ENCODE results near the gene SCAMP5. TPM values are rescaled to one million over a fixed set of nuclear protein-coding genes. Genes with fewer than 3 reads are reported as not detected.

The SCAMP5 gene
- polyA plus RNA-seq, 1 donor: 47.9 TPM

DNA sequence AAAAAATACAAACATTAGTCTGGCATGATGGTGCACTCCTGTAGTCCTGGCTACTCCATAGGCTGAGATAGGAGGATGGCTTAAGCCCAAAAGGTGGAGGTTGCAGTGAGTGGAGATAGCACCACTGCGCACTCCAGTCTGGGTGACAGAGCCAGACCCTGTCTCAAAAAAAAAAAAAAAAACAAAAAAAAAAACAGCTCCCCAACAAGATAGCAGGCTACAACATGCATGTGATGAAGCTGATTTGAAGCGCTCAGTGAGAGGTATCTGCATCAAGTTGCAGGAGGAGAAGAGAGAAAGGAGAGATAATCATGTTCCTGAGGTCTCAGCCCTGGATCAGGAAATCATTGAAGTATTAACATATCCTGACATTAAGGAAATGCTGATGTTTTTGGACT lies 27.4 kb downstream of the SCAMP5 start:
- DNase-seq: no peak

DNA sequence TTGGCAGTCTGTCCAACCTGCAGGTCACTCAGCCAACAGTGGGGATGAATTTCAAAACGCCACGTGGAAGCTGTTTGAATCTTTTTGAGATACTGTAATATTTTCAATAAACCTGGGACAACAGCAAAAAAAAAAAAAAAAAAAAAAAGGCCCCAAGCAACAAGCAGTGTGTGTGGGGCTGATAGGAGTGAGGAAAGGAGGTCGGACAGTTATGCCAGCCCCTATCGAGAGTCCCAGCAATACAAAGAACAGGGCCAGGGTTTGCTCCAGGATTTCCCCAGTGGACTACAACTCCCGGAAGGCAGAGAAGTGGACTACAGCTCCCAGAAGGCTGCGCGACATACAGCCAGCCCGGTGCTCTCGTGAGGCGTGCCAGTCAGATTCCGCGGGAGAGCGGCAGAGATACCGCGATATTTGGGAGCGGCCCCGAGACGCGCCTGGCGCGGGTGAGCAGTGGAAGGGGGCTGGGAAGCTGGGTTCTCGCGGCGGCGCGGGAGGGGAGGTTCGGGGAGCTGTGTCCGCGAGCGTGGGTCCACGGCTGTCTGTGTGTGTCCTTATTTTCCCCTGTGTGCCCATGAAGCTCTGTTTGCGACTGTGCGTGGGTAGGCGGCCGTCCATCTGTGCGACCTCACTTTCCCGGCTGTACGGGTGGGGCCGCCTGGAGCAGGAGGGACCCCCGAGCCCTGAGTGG lies 28.0 kb downstream of the SCAMP5 start, which contains the start of gene PPCDC:
Gene PPCDC (plus strand): TSS at position 410 of the 691 bp plus-strand sequence. CDS start 4,729 bp downstream, outside the sequence.
- peak; percentile 94 for DNase-seq

DNA sequence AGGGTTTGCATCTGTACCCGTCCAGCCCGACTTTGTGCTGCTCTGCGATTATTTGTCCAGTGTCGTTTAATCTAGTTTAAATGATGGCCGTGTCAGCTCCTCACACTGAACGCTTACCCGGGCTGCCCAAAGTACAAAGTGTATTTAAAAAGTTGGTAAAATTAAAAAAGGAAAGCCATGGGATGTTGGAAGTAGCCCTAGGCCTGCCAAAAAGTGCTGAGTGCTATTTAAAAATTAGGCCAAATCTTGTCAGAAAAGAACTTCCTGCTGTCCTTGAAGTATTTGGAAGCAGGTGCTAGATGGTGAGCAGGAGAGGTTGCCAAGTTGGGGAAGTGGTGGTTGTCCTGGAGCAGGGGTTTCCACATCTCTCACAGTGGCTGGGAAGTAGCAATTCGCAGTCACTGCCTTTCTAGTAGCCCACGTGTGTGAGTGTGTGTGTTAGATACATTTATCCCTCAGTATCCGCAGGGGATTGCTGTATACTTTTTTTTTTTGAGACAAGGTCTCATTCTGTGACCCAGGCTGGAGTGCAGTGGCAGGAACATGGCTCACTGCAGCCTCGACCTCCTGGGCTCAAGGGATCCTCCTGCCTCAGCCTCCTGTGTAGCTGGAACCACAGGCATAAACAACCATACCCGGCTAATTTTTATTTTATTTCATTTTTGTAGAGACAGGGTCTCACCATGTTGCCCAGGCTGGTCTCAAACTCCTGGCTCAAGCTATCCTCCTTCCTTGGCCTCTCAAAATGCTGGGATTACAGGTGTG lies 28.7 kb downstream of the SCAMP5 start:
- DNase-seq: no peak

DNA sequence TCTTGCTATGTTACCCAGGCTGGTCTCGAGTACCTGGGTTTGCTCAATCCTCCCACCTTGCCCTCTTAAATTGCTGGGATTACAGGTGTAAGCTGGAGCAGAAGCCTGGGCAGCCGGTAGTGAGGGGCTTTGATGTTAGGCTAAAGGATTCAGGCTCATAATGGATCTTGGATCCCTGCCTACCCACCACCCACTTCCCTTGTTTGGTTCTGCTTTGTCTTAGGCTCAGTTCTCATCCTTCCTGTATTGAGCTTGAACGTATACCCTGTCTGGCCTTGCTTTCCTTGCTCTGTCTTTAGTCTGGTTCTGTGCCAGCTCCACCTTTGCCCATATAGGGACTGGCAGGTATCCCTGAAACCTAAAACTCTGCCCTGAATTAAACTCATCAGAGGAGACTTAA lies 29.7 kb downstream of the SCAMP5 start:
- DNase-seq: no peak

DNA sequence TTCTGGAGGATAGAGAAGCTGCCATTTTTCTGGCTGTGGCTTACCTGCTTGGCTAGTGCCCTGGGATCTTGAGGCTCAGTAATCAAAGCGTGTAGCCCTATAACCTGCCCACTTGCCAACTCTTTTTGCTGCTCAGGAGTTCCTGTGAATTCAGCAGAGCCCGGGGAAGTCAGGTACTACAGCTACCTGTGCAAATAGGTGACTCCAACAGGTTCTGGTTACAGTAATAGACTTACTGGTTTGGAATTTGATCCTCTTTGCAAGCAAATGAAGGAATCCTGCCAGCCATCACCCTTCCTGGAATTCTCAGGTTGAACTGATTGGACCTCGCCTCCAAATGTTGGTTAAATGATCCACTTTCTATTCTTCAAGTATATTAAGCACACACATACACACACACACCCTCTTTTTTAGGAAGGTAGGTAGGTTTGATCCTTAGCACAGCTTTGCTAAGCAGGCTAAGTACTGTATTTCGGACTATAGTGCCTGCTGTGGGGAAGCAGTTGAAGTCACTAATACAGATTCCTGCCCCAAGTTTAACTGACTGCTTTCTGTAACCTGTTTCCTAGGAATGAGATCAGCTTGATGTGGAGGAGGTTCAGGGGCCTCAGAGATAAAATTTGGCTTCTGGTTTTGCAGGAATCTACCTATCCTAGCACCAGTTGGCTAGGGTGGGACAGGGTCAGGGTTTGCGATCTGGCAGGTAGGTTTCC lies 30.3 kb downstream of the SCAMP5 start:
- DNase-seq: no peak

DNA sequence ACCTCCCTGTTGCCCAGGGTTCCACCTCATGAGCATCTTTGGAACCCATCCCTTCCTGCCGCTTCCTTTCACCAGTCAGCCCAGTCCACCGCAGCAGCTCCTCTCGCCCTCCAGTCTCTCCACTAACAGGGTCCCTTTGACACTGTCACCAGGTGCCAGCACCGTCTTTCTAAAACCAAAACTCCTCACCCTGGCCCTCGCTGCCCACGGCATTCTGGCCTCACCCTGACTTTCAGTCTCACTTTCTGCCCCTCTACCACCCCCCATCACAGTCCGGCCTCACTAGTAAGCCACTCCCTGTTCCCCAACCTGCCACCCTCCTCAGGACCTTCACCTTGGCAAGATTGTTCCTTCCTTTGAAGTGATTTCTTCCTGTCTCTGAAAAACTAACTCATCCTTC lies 32.2 kb downstream of the SCAMP5 start:
- DNase-seq: no peak

DNA sequence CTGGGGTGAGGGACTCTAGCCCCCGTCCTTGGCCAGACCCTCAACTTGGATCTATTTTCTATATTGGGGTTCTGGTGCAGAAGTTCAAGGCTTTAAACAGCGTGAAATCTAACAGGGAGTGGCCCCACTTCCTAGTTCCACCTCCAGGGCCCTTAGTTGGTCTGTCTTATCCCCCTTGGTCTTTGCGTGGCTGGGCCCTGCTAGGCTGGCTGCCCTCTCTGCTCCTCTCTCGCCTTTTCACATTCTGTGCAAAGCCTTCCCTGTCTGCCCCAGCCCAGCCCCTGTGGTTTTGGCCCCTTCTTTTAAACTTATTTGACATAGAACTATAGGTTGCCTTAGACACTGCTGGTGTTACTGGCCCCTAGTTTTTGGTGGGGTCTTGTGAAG lies 33.6 kb downstream of the SCAMP5 start:
- DNase-seq: no peak

DNA sequence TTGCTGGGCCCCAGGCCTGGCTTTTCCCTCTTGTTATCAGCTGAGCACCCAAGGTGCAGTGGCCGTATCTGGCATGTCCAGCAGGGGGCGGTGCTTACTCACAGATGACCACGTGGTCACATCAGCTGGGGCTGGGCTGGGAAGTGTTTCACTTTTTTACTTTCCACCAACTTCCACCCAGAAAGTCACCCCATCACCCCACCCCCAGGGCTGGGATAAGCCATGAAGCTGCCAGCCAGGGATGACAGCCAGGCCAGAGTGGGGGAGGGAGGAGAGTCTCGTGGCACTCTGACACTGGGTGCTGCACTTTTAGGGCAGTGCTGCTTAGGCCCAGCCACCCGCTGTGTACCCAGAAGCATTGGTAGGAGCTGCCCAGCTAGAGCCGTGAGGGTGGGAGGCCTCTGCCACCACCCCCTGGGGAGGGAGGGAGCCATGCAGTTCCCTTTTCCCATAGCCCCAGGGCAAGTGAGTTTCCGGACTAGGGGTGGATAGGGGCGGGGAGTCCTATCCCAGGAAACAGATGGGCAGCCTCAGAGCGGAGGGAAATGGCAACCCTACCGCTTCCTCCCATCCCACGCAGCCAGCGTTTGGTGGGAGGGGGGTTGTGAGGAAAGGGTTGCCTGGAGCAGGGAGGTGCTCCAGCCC lies 34.1 kb downstream of the SCAMP5 start:
- DNase-seq: peak; percentile 76

DNA sequence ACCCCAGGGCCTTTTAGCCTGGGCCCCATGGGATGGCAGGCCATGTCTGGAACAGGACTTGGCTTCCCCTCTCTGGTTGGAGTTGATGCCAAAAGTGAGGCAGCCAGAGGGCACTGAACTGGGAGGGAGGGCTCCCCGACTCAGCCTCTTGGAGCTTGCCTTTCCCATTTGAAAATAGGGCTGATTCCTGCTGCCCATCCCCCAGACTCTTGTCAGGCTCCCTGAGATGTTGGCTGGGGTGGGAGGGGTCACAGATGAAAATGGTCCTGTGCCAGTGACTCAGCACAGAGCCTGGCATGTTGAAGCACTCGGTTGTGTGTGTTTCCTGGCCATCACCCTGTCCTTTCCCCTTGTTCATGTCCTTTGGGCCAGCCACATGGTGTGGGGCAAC lies 34.7 kb downstream of the SCAMP5 start:
- no peak for DNase-seq

DNA sequence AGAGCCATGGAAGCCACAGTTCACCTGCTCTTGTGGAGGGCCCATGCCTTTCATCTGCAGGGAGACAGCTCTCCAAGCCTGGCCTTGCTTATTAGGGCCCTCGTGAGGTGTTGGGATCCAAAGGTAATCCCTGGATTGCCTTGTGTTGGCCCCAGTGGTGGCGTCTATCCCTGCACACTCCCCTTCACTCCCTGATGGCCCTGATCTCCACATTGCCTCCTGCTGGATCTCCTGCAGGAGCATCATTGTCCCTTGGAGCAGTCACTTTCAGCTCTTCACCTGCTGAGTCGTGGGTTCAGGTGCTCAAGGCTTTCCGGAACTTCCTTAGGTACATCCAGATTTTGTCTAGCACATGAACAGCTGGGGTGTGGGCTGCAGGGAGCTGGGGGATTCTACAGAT lies 35.1 kb downstream of the SCAMP5 start:
- DNase-seq: no peak

DNA sequence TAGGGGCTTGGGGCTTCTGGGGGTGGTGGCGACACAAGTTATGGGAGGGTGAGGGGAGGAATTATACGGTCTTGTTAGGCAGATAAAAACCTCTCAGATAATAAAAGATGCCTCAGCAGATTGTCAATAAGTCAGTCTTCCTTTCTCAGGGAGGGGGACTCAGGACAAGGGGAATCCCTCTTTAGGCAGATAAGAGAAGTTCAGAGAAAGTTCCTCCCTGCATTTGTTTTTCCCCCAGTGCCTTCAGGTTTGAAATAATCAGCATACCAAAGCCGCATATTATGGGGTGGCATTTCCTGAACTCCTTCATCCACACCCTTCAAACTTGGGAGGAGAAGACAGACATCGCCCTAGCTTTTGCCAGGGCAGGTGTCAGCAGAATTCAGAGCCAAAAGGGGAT lies 36.5 kb downstream of the SCAMP5 start:
- no peak for DNase-seq

DNA sequence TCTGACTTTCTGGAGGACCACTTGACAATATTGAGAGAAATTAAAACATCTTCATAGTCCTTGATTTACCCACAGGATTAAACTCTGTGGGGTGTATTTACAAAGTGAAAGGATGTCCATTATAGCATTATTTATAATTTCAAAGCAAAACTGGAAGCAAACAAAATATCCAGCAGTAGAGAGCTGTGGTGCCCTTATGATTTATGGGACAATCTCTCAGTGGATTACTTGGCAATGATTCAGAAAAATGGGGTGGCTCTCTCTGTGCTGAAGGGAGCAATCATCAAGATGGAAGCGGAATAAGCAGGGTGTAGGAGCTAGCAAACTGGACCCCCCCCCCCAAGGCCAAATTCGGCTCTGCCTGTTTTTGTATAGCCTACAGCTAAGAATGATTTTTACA lies 37.0 kb downstream of the SCAMP5 start:
- DNase-seq: no peak

DNA sequence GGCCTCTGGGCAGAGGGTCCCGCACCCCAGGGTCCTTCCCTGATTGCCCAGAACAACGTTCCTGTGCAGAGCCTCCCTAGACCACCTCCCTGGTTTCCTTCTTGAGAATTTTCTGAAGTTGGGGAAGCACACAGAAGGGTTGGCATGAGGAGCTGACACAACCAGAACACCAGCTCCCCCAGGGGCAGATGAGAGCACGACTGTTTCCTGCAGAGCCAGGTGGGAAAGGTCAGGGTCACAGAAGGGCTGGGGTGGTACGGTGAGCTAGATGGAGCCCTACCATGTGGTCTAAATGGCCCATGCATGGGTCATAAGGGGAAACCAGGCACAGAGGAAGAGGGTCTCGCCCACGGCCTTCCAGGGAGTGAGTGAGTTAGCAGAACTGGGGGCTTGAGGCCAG lies 38.4 kb downstream of the SCAMP5 start:
- DNase-seq: no peak

DNA sequence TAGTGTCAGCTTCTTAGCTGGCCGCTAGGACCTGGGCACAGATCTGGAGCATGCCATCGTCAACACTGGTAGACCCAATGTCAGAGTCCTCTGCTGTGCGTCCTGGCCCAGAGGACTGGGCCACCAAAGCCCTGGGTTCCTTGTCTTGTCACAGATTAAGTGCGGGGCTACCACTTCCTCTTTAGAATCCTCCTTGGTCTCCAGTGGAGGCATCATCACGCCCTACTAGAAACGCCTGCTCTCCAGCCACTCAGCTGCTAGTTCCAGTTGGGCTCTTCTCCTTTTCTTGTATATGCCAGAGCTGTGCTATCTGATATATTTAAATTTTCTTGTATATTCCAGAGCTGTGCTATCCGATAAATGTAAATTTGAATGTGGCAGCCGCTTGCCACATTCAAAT lies 39.3 kb downstream of the SCAMP5 start:
- no peak for DNase-seq

DNA sequence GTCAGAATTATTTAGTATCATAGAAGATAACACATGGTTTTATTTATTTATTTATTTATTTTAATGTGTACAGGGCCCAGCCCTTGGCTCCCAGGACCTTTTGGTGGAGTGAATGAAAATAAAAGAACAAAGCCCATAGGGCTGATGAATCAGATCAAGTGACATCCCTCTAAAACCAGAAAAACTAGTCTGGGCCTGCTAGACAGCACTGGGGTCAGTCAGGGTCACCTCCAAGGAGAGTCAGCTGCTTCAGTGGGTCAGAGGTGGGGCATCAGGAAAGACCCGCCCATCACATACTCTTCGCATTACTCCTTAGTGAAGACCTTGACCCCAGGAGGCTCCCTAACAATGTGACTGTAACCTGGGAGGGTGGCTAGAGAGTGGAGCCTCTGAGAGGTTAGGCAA lies 40.9 kb downstream of the SCAMP5 start:
- no peak for DNase-seq

DNA sequence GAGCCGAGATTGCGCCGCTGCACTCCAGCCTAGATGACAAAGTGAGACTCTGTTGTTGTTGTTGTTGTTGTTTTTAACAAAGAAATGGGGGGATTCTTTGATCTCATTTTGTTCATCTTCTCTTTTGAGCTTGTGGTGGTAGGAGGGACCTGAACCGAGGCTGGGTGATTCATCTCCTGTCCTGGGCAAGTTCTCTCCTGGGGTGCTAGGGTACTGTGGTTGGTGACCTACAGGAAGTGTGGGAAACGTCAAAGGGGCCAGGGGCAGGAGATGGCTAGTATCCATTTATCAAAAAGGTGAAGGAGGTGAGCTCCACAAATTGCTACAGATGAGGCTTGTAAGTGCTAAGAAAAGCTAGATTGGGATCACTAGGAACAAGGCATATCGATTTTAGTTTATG lies 42.3 kb downstream of the SCAMP5 start:
- DNase-seq: no peak

DNA sequence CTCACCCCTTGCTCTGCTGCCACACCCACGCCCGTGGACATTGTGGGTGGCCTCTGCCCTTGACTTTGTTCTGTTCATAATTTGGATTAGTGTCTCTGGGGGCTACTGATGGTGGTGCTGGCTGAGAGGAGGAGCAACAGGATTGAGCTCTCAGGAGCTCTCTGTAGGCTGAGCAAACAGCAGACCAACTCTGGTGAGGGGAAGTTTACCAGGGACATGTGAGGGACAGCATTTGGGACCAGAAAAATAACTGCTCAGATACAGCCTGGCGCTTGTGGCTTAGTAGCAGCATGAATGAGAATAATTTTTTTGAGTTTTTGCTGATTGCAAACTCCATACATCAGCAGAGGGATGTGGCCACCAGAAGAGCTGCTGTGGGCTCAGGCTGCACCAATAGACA lies 42.9 kb downstream of the SCAMP5 start:
- no peak for DNase-seq

DNA sequence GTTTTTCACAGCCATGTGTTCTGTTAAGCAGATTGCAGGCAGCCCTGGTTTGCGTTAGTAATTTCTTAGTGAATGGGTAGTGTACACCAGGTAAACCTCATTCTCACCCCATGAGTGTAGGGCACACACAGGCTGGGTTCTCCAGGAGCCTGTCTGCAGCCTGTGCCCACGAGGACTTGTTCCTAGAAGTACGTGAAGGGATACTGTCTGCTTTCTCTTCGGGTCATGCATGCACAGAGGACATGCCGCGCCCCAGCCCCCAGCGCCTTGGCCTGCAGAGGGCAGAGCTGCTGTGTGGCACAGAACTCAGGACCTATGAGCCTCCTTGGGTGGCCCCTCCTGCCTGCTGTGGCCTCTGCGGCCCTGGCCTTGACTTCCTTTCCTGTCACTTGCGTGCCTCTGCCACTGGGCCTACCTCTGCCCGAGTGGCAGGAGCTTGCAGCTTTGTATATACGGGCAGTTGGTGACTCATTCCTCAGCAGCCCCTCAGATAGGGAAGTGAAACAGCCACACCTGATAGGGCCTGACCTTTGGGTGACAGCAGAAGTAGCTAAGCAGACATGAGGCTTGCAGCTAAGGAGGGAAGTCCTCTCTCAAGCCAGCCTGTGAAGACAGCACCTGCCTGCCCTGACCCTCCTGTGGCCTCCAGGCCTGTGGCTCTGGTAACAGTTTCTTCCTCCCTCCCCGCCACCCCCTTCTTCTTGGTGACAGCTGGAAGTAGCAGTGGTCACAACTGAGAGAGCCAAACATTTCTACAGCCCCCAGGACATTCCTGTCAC lies 47.6 kb downstream of the SCAMP5 start:
- DNase-seq: no peak

DNA sequence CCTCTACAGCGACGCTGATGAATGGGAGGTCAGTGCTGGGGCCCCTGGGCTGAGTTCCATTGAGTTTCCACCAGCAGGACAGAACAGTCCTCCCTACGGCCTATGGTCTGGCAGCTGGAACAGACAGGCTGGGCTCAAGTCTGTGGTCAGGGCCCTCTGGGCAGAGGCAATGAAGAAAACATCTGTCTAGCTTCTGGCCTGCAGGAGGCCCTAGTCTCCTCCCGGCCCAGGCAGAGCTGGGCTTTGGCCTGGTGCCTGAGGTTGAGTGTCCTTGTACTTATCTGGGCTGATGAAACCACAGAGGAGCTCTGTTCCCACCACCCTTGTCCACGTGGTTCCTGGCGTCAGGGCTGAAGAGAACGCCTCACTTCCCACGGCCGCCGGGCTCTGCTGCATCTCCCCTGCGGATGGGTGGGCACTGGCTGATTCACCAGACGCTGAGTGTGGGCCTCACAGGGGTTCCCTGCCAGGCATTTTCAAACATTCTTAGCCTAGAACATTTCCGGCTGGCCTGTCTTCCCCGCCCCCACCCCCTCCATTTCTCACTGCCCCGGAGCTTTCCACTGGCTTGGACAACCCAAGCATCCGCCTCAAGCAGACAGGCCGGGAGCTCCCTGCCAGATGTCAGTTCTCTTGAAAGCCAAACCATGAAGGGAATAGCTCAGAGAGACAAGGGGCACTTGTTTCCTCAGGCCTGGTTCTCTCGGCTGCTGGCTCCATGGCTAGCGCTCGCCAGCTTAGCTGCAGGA lies 48.3 kb downstream of the SCAMP5 start:
- peak; percentile 62 for DNase-seq

DNA sequence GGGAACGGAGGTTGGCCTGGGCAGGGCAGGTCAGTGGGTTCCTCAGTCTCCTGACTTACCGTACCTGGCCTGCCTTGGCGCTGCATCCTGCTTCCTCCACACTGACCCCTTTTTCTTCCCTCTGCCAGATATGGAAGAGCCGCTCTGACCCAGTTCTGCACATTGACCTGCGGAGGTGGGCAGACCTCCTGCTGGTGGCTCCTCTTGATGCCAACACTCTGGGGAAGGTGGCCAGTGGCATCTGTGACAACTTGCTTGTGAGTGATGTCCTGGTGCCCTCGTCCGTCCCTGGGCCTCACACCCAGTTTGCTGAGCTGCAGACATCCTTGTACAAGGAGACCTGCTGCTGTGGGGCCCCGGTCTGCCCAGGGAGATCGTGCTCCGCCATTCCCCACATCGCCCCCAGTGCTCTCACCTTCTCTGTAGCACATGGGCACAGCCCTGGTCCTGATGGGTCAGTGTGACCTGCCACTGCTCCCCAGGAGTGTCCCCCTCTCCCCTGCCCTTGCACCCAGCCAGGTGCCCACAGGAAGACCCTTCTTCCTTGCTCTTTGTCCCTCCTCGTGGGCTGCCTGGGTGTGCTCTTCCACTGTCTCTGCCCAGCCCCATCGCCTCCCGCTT lies 49.0 kb downstream of the SCAMP5 start:
- no peak for DNase-seq
